GM19238 (cell line): ENCODE measurements around the gene HTT.
"Not testable (repeated sequence)": the region's sequence is repeated elsewhere in the genome, so short reads cannot be mapped to it uniquely, and the experiment has no call there.

Source experiments
- DNase-seq: peaks from one replicate; pipeline ENCODE4 v3.0.0; 2011; ENCODE audit warnings: low spot score; ENCODE audit not compliant: insufficient read length

HTT gene

GRCh38 chr4:3082925-3083515 lies 8.5 kb downstream of the HTT start:
- DNase-seq, result no peak

GRCh38 chr4:3083732-3084131 lies 9.3 kb downstream of the HTT start:
- no peak for DNase-seq

- no peak for DNase-seq
Measured at GRCh38 chr4:3085948-3086670, 11.6 kb downstream of the HTT start.

DNA sequence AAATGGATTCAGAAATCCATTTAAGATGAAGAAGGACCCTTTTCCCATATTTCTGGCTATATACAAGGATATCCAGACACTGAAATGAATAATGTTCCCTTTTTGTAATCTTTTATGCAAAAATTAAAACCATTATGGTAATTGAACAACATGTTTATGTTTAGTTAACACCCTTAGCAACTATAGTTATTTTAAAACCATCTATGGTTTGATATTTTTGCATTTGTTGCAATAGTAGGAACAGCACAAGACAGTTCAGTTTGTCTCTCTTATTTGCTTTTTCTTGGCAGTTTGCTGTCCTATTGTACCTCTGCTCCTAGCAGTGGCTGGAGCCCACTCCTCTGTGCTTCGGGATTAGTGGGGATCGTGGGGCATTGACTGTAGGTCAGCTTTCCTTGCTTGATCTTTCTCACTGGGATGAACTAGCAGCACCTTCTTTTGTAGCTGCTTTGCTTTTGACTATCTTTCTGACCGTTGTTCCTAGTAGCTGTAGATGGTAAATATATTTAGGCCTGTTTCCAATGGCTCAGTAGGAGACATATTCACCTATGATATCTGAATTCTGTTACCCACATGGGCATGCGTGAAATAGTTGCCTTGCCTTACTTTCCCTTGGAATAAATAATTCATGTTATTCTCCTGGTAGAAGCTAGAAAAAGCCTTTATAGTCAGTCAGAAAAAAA lies 12.8 kb downstream of the HTT start:
- DNase-seq, result no peak

DNA sequence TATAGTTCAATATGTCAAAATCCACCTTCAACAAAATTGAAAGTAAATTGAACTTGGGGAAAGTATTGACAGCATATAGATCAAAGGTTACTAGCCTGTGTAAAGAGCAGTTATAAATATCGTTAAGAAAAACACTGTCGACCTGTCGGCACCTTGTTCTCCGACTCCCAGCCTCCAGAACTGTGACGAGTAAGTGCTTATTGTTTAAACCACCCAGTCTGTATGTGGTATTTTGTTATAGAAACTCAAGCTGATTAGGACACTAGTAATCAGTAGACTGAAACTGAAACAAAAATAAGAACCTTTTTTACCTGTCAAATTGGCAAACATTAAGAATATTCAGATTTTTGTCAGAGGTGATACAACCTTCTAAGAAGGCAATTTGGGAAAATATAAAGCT lies 17.0 kb downstream of the HTT start:
- no peak for DNase-seq

- not testable (repeated sequence) for DNase-seq
Measured at GRCh38 chr4:3094701-3095100, 20.2 kb downstream of the HTT start.

DNA sequence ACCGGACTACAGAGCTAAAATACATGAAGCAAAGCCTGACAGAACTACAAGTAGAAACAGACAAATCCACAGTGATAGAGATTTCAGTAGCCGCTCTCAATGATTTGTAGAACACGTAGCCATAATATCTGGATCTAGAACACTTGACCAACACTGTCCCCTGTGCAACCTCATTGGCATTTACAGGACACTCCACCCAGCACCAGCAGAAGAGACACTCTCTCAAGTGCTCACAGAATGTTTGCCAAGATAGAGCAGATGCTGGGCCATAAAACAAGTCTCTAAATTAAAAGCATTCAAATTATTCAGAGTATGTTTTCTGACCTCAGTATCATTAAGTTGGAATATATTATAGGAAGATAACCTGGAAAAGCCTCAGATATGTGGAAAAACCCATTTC lies 21.7 kb downstream of the HTT start:
- DNase-seq, result no peak

- DNase-seq, result no peak
Measured at GRCh38 chr4:3098346-3098745, 23.9 kb downstream of the HTT start.

DNA sequence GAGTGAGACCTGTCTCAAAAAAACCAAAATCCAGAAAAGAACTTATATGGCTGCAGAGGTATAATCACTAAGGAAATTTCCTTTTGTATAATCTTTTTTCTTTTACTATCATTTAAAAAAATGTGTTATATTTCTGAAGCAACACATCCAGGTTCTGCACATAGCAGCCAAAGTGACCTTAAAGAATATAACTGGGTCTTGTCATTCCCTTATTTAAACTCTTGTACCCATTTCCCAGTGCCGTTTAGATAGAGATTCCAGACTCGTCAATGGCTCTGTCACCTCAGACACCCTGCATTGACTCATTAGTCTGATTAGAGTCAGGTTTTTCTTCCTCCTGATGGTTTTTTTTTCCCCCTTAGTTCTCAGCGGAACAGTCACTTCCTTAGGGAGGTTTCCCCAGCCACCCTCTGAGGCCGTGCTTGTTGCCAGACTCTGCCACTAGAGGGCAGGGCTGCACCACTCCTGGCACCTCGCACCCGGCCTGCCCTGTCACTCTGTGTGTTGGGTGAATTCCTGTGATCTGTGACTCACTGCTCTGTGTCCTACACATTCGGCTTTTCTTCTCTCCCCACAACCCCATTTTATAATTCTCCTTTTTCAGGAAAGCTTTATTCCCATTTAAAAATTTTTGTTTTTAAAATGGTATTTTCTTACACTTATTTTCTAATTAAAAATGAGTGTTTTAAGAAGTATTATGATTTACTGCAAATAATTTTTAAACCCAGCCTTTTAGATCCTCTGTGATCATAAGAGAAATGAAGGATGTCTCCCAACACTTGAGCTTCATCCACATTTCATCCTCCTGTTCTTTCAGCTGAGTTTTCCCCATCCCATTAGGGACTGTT lies 32.1 kb downstream of the HTT start:
- DNase-seq, result peak; percentile 84

DNA sequence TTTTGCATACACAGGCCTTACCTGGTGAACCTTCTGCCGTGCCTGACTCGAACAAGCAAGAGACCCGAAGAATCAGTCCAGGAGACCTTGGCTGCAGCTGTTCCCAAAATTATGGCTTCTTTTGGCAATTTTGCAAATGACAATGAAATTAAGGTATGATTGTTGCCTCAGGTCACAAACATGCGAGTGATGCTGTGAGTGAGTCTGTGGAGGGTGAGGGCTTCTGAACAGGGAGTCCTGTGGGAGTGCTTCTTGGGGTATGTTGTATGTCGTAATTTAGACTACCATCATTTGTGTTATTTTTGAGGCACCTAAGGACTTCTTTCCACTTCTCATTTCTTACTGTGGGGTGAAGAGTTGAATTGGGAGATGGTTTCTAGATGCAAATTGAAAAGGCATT lies 32.8 kb downstream of the HTT start:
- no peak for DNase-seq

GRCh38 chr4:3107691-3108121 lies 33.2 kb downstream of the HTT start:
- no peak for DNase-seq

- no peak for DNase-seq
Measured at GRCh38 chr4:3108211-3108610, 33.7 kb downstream of the HTT start.

DNA sequence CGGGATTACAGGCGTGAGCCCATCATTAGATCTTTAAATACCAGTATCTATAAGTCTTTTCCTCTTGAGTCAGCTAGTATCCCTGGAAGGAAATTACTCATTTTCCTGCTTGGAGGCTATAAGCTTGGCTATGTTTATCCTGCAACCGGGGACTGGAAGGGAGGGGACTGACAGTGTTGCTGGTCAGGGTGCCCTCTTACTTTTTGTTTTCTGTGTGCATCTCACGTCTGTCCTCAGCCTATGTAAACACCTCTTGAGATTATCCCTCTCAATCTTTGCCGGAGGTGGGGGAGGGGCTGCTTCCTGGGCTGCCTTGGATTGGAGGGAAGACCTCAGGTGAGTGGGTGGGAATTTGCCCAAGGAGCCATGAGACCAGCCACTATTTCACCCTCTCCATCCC lies 37.0 kb downstream of the HTT start:
- no peak for DNase-seq

DNA sequence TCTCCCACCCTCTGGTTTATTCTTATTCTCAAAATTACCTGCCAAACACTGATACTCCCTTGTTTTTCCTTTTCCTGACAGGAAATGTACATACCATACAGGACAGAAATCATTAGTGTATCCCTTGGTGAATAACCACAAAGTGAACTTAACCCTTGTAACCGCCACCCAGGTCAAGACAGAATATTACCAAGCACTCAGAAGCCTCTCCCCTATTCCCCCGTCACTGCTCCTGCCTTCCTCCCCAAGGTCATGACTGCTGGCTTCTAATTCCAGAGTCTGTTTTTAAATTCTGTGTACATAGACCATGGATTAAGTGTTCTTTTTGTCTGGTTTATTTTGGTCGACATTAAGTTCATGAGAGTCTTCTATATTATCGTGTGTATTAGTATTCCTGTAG lies 37.7 kb downstream of the HTT start:
- no peak for DNase-seq

DNA sequence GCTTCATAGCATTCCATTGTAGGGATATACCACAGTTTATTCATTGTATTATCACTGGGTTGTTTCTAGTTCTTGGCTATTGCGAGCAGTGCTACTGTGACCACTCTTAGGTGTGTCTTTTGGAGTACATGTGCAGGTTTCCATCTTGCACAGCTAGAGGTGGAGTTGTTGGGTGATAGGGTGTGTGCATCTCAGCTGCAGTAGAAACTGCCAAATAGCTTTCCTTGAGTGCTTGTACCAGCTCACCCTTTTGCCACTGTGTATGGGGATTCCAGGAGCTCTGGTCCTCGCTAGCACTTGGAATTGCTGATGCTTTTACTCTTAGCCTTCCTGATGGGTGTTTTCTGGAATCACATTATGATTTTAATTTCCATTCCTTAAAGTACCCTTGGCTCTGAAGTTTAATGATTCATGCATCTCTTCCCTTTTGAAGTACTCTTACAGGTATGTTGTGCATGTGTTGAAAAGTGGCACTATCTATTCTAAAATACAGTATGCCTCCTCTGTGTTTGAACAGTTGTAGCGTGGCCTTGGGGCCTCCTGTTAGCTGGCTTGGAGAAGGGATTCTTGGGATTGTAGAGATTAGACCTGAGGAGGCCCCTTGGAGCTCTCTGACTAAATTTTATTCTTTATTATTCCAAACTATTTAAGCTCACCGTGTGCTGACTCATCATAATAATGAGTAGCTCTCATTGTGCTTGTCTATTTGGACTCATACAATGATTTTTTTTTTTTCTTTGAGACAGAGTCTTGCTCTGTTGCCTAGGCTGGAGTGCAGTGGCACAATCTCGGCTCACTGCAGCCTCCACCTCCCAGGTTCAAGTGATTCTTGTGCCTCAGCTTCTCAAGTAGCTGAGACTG lies 38.4 kb downstream of the HTT start:
- no peak for DNase-seq

DNA sequence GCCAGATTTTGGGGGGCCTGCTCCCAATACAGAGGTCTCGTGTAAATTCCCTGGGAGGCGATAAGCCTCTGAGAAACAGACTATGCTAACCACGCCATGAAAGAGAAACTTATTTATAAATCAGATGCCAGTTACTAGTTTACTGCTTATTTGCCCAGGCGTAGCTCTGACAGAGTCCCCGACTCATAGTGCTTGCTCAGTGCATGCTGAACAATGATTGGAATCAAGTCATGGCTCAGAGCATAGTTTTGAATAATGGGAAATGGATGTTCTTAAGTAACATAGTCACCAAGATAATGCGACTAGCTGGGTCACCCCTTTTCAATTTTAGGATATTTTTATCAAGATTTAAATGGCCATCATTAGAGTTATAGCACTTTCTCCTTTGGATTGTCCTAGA lies 39.9 kb downstream of the HTT start:
- no peak for DNase-seq

- DNase-seq, result no peak
Measured at GRCh38 chr4:3115637-3116270, 41.3 kb downstream of the HTT start.

- DNase-seq, result no peak
Measured at GRCh38 chr4:3116955-3117354, 42.5 kb downstream of the HTT start.

DNA sequence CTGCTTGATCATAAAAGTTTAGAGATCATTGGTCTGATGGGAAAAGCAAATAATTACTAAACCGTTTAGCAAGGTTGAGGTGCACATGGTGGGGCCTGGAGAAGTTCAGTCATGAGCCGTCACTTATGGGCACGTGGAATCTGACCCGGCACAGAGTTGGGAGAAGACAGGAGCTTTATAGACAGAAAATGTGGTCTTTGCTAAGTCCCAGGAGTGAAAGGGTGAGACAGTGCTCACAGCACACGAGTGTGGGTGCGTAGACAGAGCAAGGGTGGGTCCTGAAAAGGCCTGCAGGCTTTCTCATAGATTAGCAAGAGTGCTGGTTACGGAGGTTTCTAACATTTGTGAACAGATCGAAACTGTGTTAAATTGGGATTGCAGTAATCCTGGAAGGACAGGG lies 43.8 kb downstream of the HTT start:
- no peak for DNase-seq

- DNase-seq, result no peak
Measured at GRCh38 chr4:3119464-3119863, 45.0 kb downstream of the HTT start.
